ES-I3 (cell line): Measurements from ENCODE around the gene PCYOX1L.

ENCODE experiments used
- H3K36me3 ChIP-seq: 2 replicates; pipeline ENCODE4 v1.6.1; 2013; ENCODE audit warnings: mild to moderate bottlenecking, low read length, control low read depth, moderate library complexity; ENCODE audit not compliant: insufficient read depth
- H3K4me1 ChIP-seq: 2 replicates; pipeline ENCODE4 v1.6.1; 2013; ENCODE audit warnings: mild to moderate bottlenecking, control low read depth, low read length; ENCODE audit not compliant: insufficient read depth
- H3K9ac ChIP-seq: 2 replicates; pipeline ENCODE4 v1.6.1; 2013; ENCODE audit warnings: low read depth, mild to moderate bottlenecking, low read length, moderate library complexity
- H3K9me3 ChIP-seq: 2 replicates; pipeline ENCODE4 v1.6.1; 2013; ENCODE audit warnings: mild to moderate bottlenecking, low read length, moderate library complexity; ENCODE audit not compliant: control insufficient read depth, insufficient read depth

PCYOX1L gene

DNA sequence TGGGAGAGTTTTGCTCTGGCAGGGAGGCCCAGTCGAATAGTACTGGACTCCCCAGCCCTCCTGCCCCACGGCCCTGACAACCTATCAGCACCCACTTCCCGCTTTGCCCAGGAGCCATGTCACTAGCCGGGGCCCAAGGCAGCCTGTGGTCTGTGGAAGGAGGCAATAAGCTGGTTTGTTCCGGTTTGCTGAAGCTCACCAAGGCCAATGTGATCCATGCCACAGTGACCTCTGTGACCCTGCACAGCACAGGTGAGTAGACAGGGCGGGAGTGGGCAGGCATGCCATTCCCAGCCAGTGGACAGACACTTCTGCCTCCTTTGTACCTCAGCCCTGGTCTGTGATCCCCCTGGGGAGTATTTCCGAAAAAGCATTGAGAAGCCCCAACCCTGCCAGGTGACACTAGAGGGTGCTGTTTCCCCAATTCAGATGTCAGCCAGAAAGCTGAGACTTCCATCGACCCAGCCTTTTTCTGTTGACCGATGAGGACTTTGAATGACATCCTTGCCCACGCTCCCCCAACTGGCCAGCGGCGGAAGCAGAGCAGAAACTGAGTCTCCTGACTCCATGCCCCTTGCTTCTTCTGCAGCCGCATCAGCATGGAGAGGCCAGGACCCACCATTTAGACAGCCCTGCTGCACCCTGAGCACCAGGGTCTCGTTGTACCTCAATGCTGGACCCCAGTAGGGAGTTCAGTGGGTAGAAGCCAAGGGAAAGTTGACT, 9.6 kb downstream of the PCYOX1L start:
- Histone ChIP-seq H3K9me3 (no peaks in the 10 kb centered on the region), H3K36me3 (no peaks in the 10 kb centered on the region), H3K9ac (no peak overlapping the region), H3K4me1 (peaks cover 3% of the 10 kb centered on the region; the same call in 1 of the 2 replicates)

DNA sequence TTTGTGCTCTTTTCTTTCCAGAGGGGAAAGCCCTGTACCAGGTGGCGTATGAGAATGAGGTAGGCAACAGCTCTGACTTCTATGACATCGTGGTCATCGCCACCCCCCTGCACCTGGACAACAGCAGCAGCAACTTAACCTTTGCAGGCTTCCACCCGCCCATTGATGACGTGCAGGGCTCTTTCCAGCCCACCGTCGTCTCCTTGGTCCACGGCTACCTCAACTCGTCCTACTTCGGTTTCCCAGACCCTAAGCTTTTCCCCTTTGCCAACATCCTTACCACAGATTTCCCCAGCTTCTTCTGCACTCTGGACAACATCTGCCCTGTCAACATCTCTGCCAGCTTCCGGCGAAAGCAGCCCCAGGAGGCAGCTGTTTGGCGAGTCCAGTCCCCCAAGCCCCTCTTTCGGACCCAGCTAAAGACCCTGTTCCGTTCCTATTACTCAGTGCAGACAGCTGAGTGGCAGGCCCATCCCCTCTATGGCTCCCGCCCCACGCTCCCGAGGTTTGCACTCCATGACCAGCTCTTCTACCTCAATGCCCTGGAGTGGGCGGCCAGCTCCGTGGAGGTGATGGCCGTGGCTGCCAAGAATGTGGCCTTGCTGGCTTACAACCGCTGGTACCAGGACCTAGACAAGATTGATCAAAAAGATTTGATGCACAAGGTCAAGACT, 10.3 kb downstream of the PCYOX1L start:
- no peaks in the 10 kb centered on the region for H3K36me3 ChIP-seq
- H3K9me3 ChIP-seq, result no peaks in the 10 kb centered on the region
- peaks cover 3% of the 10 kb centered on the region; the same call in 1 of the 2 replicates for H3K4me1 ChIP-seq
- H3K9ac ChIP-seq, result no peak overlapping the region

DNA sequence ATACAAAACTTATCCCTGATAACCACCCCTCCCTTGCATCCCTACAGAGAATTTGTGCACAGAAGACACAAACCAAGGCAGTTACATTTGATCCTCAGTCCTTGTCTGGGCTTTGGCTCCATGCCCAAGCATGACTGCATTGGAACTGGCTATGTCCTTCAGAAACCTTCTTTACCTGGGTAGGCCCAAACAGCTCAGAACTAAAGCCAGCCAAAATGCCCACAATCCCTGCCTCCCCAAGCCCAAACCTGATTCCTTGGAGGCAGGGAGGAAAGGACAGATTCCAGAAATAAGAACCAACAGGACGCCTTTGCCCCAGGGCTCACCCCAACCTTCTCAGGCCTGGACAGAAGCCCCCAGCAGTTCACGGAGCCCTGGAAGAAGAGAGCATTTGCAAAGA, 13.0 kb downstream of the PCYOX1L start:
- Histone ChIP-seq H3K9me3 (no peaks in the 10 kb centered on the region), H3K36me3 (no peaks in the 10 kb centered on the region), H3K9ac (no peak overlapping the region), H3K4me1 (peaks cover 3% of the 10 kb centered on the region; the same call in 1 of the 2 replicates)

DNA sequence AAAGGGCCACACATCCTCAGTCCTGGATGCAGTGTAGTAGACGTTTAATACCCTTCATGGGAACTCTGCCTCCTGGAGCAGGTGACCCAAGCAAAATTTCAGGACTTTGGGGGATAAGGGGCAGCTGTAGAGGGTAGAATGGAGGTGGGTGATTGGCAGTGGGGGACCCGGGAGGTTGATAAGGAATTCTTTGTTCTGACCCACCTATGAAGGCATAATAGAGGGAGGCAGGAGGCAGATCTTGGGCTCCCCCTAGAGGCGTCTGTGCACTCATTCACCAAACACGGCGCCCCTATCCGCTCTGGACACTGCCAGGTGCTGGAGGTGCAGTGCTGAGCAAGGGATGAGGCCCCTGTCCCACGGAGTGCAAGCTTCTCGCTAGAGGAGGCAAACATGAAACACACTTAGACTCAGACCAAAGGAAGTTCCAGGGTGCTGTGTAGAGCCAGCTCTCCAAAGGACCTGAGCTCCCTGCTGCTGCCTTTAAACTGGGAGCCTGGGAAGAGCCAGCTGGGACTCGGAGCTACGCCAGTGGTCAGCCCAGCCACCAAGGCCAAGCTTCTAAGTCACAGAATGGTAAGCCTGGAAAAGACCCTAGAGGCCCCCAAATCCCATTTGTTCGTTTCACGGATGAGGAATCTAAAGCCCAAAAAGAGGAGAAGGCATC, 13.6 kb downstream of the PCYOX1L start:
- no peaks in the 10 kb centered on the region for H3K9me3 ChIP-seq
- no peak overlapping the region for H3K9ac ChIP-seq
- peaks cover 3% of the 10 kb centered on the region; the same call in 1 of the 2 replicates for H3K4me1 ChIP-seq
- no peaks in the 10 kb centered on the region for H3K36me3 ChIP-seq

DNA sequence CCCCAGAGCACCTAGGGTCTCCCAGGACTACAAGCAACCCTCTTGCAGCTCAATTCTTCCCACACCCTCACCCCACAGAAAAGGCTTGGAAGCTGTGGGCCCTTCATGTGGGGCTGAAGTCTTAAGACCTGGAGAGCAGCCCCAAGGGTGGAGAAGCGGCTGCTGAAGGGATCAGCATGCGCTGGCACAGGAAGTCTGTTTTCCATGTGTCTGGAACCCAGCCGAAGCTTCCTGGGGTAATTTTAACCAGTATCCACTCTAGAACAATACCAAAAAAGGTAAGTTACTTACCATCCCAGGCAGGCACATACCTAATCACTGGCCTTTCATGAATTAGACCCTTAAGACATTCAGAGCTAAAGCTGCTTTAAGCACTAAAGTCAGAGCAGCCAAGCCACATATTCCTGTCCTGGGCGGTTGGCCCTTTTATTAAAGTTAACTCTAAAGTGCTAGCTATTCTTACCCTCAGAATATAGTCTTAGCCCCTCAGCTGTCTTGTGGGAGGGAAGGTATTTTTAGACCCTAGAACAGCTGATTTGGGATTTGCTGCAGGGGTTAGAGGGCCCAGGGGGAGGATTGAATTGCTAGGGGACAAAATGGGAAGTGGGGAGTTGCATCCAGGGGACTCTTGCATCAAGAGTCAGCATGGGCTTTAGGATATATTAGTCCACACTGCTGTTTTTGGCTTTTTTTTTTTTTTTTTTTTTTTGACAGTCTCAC, 14.4 kb downstream of the PCYOX1L start:
- no peaks in the 10 kb centered on the region for H3K36me3 ChIP-seq
- peaks cover 2% of the 10 kb centered on the region; the same call in 1 of the 2 replicates for H3K4me1 ChIP-seq
- H3K9ac ChIP-seq, result no peak overlapping the region
- H3K9me3 ChIP-seq, result no peaks in the 10 kb centered on the region

DNA sequence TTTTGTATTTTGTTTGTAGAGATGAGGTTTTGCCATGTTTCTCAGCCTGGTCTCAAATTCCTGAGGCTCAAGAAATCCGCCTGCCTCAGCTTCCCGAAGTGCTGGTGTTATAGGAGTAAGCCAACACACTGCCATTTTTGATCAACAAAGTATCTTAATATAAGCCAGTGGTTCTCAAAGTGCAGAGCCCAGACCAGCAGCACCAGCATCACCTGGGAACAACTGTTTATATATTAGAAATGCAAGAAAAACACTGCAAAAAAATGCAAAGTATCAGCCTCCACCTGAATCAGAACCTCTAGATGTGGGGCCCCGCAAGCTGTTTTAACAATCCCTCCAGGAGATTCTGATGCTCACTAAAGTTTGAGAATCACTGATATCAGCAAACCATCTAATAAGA, 15.1 kb downstream of the PCYOX1L start:
- Histone ChIP-seq H3K9me3 (no peaks in the 10 kb centered on the region), H3K36me3 (no peaks in the 10 kb centered on the region), H3K9ac (no peak overlapping the region), H3K4me1 (no peaks in the 10 kb centered on the region; the same call in 1 of the 2 replicates)

DNA sequence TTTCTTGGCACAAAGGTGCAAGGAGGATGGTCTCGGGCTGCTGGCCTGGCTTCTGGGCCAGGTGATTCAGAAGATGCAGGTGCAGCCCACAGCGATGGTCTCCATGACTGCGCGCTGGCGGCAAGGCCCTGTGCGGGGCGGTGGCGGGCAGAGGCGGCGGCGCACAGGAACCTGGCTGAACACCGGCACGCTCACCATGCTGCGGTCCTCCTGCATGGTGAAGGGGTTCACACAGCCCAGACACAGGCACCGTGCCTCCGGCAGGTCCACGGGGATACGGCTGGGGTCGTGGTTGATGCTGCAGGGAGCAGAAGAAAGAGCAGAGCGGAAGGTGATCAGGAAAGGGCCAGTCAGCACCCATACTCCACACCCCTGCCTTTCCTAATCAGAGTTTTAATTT, 16.5 kb downstream of the PCYOX1L start:
- Histone ChIP-seq H3K4me1 (peaks cover 7% of the 10 kb centered on the region), H3K9me3 (no peaks in the 10 kb centered on the region), H3K36me3 (no peaks in the 10 kb centered on the region), H3K9ac (no peak overlapping the region)

DNA sequence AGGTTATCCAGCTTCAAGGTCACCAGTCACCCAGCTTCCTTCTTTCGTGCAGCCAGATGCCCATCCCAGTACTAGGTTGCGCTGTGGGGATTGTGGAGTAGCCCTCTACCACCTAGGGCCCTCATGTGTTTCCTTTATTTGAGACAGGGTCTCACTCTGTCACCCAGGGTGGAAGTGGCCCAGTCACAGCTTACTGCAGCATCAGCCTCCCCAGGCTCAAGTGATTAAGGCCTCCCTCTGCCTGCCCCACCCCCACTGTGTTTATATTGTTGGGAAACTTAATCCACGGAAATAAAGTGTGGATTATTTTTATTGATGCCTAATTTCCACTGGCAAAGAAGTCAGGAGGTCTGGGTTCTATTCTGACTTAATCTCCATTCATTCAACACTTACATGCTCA, 17.0 kb downstream of the PCYOX1L start:
- no peaks in the 10 kb centered on the region for H3K9me3 ChIP-seq
- H3K36me3 ChIP-seq, result no peaks in the 10 kb centered on the region
- no peak overlapping the region for H3K9ac ChIP-seq
- peaks cover 7% of the 10 kb centered on the region for H3K4me1 ChIP-seq

DNA sequence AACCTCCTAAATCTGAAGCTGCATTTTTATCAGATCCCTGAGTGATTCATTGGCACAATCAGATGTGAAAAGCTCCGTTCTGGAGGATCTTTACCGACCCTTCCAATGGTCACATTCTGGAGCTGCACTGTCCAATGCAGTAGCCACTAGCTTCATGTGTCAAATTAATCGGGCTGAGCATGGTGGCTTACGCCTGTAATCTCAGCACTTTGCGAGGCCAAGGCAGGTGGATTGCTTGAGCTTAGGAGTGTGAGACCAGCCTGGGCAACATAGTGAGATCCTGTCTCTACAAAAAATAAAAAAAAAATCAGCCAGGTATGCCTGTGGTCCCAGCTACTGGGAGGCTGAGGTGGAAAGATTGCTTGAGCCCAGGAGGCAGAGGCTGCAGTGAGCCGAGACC, 17.6 kb downstream of the PCYOX1L start:
- H3K9me3 ChIP-seq, result no peaks in the 10 kb centered on the region
- H3K4me1 ChIP-seq, result peaks cover 7% of the 10 kb centered on the region
- H3K36me3 ChIP-seq, result no peaks in the 10 kb centered on the region
- no peak overlapping the region for H3K9ac ChIP-seq

DNA sequence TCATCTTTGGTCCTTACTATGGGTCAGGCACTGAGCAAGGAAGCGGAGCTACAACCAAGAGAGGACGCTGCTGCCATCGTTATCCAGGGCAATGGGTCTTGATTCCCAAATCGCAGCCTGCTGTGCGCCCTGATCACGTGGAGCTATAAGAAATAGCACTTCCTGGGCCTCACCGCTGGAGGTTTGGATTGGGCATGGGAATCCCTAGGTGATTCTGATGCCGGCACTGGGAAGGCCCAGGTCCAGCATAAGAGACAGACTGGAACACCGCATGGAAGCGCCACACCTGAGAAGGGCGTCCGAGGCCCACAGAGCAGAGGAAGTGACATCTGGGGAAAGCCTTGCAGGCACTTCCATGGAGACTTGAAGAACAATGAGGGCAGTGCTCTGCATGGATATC, 18.3 kb downstream of the PCYOX1L start:
- H3K9ac ChIP-seq, result no peak overlapping the region
- no peaks in the 10 kb centered on the region for H3K9me3 ChIP-seq
- peaks cover 7% of the 10 kb centered on the region for H3K4me1 ChIP-seq
- H3K36me3 ChIP-seq, result no peaks in the 10 kb centered on the region

DNA sequence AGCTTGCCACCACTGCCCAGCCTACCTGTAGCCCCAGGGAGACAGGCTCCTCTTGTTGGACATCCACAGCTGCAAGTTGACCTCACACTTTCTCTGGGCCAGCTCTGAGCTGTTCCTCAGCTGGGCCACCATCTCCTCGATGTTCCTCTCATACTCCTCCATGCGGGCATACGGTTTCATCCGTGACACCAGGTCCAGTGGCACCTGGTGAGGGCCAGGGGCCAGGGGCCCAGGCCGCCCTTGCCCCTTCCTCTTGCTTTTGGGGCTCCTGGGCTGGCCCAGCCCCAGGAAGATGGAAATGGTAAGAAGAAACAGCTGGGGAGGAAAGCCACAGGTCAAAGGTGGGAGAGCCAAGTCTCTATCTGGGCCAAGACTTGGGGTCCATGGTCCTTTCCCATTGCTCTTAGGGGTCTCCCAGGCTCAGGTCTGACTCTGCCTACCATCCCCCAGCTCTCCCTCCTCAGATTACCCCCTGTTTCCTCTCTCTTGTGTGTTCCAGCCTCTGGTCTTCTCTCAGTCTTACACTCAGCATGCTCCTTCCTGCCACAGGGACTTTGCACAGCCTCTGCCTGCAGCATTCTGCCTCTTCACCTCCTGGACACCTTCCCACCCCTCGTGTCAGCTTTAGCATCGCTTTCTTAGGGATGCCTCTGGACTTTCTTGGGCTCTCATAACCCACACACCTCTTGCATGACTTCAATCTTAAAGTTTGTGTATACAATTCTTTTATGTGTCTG, 19.0 kb downstream of the PCYOX1L start:
- Histone ChIP-seq H3K9me3 (no peaks in the 10 kb centered on the region), H3K9ac (no peak overlapping the region), H3K36me3 (no peaks in the 10 kb centered on the region), H3K4me1 (peaks cover 7% of the 10 kb centered on the region)

DNA sequence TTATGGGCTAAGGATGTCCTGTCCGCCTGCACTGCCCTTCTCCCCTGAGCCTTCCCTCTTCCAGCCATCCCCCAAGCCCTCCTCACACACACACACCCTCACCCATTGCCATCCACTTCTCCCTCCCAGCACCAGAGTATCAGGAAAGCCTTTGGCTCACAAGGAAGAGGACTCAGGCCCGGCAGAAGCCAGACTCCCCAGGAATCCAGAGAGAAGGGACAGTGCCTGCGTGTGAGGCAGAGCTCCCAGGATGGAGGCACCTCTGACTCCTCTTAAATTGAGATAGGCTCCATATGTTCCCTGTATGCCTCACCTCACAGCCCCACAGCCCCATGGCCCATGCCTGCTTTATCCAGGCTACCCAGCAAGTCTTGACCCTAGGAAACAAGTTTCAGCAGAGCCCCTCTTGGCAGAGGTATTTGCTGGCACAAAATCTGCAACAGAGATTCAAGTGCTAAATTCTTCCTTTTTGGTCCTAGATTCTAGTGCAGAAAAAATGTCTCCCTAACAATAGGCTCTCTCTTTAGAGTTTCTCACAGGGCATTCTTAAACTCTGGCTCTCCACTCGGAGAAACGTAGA, 20.5 kb downstream of the PCYOX1L start:
- Histone ChIP-seq H3K9me3 (no peaks in the 10 kb centered on the region), H3K36me3 (no peaks in the 10 kb centered on the region), H3K4me1 (peaks cover 10% of the 10 kb centered on the region), H3K9ac (no peak overlapping the region)

DNA sequence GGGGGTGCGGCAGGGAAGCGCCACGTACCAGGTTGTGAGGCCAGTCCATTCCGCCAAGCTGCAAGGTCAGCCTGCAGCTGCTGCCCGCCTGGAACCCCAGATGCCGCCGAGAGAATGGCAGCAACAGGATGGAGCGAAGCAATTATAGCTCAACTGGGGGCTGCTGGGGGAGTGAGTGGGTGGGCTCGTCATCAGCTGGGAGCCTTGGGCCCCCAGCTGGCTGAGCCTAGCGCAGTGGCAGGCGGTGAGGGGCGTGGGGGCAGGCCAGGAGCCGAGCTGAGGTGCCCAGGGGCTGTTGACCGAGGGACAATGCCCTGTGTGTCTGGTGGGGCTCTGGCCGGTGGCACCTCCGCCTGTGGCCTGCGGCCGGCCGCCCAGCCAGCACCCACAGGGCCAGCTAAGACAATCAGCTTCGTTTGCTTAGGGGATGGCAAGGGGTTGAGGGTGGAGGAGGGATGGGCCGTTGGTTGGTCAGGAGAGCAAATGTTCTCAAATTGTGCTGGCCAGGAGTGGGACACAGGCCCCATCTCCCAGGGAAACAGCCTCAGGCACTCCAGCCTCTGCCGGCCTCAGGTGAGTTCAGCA, 21.4 kb downstream of the PCYOX1L start, which contains the start of gene IL17B:
TSS of gene IL17B (minus strand) at position 116 of the 585 bp plus-strand sequence. CDS start at position 49, 67 bp downstream.
- H3K36me3 ChIP-seq, result no peaks in the 10 kb centered on the region
- no peak within 1 kb of the TSS for H3K9ac ChIP-seq
- H3K9me3 ChIP-seq, result no peaks in the 10 kb centered on the region
- peaks cover 10% of the 10 kb centered on the region for H3K4me1 ChIP-seq
